ENCODE data around the gene TMPRSS2. TPM values are rescaled to one million over a fixed set of nuclear protein-coding genes. Genes with fewer than 3 reads are reported as not detected.

Gene TMPRSS2
- total and polyA plus RNA-seq, 9 of the 15 experiments (the other 6 are each of a cell fraction or from before 2014, with no cell fraction given): 0.20 TPM; not detected in 8

GRCh38 chr21:41419921-41420862 lies 87.8 kb downstream of the TMPRSS2 start (continued):
- TF ChIP-seq, protein P1, sequence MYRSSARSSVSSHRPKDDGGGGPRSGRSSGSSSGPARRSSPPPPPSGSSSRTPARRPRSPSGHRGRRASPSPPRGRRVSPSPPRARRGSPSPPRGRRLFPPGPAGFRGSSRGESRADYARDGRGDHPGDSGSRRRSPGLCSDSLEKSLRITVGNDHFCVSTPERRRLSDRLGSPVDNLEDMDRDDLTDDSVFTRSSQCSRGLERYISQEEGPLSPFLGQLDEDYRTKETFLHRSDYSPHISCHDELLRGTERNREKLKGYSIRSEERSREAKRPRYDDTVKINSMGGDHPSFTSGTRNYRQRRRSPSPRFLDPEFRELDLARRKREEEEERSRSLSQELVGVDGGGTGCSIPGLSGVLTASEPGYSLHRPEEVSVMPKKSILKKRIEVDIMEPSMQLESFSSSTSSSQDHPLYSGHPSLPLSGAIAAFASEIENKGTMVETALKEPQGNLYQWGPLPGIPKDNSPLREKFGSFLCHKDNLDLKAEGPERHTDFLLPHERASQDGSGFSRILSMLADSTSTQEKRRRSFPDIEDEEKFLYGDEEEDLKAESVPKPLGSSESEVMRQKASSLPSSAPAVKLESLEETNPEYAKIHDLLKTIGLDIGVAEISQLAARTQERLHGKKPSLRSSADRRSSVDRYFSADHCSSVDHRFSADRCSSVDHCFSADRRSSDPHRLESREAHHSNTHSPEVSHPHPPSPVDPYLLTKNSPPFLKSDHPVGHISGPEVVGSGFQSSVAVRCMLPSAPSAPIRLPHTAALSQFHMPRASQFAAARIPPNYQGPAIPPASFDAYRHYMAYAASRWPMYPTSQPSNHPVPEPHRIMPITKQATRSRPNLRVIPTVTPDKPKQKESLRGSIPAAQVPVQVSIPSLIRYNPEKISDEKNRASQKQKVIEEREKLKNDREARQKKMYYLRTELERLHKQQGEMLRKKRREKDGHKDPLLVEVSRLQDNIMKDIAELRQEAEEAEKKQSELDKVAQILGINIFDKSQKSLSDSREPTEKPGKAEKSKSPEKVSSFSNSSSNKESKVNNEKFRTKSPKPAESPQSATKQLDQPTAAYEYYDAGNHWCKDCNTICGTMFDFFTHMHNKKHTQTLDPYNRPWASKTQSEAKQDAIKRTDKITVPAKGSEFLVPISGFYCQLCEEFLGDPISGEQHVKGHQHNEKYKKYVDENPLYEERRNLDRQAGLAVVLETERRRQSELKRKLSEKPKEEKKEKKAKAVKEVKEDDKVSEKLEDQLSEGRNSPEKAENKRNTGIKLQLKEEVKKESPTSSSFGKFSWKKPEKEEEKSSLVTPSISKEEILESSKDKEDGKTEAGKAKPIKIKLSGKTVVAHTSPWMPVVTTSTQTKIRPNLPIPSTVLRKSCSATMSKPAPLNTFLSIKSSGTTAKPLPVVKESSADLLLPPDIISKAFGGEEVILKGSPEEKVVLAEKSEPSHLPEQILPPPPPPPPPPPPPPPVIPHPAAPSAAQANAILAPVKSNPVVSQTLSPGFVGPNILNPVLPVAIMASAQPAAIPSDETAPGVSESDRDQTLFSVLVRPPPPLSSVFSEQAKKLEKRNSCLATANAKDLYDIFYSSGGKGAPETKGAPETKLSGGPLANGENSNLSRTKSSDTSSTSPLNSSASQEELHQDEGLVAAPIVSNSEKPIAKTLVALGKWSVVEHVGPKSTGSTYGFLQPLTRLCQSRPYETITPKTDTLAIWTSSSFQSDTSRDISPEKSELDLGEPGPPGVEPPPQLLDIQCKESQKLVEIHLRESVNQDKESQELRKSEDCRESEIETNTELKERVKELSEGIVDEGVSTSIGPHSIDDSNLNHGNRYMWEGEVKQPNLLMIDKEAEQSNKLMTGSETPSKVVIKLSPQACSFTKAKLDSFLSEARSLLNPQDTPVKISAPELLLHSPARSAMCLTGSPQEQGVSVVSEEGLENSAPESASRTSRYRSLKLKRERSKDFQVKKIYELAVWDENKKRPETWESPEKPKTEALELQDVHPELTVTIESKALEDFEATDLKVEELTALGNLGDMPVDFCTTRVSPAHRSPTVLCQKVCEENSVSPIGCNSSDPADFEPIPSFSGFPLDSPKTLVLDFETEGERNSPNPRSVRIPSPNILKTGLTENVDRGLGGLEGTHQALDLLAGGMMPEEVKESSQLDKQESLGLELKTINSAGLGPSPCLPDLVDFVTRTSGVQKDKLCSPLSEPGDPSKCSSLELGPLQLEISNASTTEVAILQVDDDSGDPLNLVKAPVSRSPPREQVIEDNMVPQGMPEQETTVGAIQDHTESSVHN (IDR thresholded peaks at IDR 0.05; ENCODE audit: borderline replicate concordance in 1 of 2, low read depth in 1 of 2): peak in 1 of 2 experiments; percentile 40; a peak in 1 of 4 replicates
- peak; percentile 44; the same call in 1 of the 2 replicates for TF ChIP-seq PHF8 (IDR thresholded peaks at IDR 0.05; ENCODE audit: borderline replicate concordance, low read length)
- peak; percentile 28; the same call in 1 of the 2 replicates for TF ChIP-seq EGR1 (conservative IDR thresholded peaks at IDR 0.05)
- no peak for TF ChIP-seq U2AF1 (optimal IDR thresholded peaks at IDR 0.05; ENCODE audit: low read depth, low read length)
- TF ChIP-seq RBBP5 (IDR thresholded peaks at IDR 0.05; ENCODE audit: borderline replicate concordance, insufficient read depth, low read length, poor library complexity, severe bottlenecking): peak; percentile 29
- TF ChIP-seq ZBTB40 (IDR thresholded peaks at IDR 0.05): peak; percentile 38; the same call in 1 of the 2 replicates
- TF ChIP-seq ZBTB40 (CRISPR knock-in tag; IDR thresholded peaks at IDR 0.05): no peak
